ENCODE data around the gene APP.
"Not testable (repeated sequence)": the region's sequence is repeated elsewhere in the genome, so short reads cannot be mapped to it uniquely, and the experiment has no call there.

Gene APP

GRCh38 chr21:26097475-26097874 lies 73.1 kb downstream of the APP start:
- no peak for DNase-seq (ENCODE audit: low read depth)

DNA sequence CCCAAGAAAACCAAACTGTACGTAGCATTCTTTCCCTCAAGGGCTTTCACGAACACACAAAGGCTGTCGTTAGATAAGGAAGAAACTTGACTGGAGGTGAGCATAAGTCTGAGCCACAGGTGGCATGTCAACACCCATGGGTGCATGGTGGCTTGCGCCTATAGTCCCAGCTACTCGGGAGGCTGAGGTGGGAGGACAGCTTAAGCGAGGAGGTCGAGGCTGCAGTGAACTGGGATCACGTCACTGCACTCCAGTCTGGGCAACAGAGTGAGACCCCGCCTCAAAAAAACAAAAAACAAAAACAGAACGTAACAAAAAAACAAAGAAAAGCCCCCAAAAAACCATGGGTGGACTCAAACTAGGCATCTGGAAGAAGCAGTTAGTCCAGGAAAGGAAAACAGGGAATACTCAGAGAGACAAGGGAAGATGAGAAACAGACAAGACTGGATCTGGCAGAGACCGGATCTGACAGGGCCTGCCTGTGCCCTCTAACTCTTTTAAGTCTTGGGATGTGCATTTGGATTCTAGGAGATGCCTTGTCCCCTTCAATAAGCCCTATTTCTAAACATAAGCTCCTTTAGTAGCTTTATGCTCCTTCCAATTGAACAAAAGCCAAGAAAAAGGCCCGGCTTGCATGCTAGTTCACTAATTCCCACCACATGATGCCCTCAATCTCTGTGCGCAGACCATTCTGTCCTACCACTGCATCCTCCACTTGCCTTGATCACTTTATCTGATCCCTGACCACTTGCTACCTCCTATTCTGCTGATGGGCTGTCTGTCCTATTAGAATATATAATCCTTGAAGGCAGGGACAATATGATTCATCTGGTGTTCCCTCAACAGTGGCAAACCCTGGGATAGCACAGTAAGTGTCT lies 73.8 kb downstream of the APP start:
- DNase-seq (ENCODE audit: low read depth), result no peak

DNA sequence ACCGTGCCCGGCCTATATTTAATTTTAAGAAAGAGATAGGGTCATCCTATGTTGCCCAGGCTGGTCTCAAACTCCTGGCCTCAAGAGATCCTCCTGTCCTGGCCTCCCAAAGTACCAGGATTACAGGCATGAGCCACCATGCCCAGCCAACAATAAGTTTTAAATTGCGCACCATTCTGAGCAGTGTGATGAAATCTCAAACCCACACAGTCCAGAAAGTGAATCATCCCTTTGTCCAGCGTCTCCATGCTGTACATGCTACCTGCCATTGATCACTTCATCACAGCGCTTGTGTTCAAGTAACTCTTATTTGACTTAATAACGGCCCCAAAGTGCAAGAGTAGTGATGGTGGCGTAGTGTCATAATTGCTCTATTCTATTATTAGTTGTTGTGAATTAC lies 75.4 kb downstream of the APP start:
- DNase-seq (ENCODE audit: low read depth), result no peak

DNA sequence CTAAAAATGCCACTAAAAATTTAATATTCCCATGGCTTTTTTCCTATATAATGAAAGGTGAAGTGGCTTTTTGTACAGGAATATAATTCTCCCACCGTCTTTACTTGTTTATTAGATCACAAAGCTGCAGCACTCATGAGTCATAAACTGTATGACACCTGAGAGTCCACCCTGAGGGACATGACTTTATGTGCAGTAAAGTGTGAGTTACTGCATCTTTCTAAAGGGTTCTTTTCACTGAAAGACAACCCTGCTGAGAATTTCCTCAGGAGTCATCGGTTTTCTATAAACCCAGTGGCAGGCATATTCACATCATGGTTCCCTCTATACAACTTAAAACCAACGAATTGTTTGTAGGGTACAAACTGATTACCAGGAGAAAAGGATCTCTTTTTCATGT lies 77.4 kb downstream of the APP start:
- DNase-seq (ENCODE audit: low read depth), result no peak

DNA sequence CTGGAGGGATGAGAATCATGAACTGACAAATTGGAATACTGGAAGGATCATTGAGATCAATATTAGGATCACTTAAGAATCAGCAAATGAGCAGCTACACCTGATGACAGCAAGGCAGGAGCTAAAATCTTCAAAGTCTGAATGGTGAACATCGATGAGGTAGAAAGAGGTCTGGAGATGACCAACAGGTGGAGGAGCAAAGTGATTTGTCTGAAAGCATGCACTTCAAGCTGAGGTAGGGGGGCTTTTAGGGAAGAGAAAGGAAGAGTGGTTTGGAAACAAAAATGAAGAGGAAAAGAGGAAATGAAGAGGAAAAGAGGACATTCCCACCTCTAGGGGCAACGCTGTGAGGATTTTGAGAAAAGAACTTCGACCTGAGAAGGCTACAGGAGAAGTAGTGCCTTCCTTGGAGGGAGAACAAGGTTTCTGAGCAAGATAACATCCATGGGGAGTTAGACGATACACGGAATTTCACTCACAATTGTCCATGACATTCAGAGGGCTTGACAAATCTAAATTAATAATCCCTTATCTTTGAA lies 79.0 kb downstream of the APP start:
- no peak for DNase-seq (ENCODE audit: low read depth)

DNA sequence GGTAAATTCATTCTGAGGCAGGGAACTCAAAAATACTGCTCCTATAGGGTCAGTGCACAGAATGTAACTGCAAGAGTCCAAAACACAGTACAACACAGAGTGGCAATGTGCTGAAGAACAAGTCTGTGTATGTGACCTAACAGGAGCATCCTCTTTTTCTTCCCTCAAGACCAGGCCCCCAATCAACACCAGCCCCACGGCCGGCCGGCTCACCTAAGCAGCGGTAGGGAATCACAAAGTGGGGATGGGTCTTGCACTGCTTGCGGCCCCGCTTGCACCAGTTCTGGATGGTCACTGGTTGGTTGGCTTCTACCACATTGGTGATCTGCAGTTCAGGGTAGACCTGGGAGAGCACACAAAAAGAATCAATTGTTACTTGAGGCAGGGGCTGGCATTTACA lies 80.8 kb downstream of the APP start:
- no peak for DNase-seq (ENCODE audit: low read depth)

- DNase-seq (ENCODE audit: low read depth), result no peak
Measured at GRCh38 chr21:26087223-26087918, 83.2 kb downstream of the APP start.

GRCh38 chr21:26085882-26086281 lies 84.7 kb downstream of the APP start:
- no peak for DNase-seq (ENCODE audit: low read depth)

- DNase-seq (ENCODE audit: low read depth), result no peak
Measured at GRCh38 chr21:26085127-26085526, 85.4 kb downstream of the APP start.

GRCh38 chr21:26082549-26082948 lies 88.0 kb downstream of the APP start:
- DNase-seq (ENCODE audit: low read depth), result no peak

DNA sequence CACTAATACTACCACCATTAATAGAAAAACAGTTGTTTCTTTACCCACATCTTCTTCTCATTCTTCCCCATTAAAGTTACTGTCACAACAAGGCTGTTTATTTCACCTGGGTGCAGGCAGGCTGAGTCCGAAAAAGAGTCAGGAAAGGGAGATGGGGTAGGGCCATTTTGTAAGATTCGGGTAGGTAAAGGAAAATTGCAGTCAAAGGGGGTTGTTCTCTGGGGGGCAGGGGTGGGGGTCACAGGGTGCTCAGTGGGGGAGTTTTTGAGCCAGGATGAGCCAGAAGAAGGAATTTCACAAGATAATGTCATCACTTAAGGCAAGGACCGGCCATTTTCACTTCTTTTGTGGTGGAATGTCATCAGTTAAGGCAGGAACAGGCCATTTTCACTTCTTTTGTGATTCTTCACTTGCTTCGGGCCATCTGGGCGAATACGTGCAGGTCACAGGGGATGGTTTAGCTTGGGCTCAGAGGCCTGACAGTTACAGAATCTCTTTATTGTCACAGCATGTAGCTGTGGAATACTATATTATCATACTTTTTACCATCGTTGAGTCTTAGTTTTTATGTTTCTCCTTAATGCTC lies 89.3 kb downstream of the APP start:
- DNase-seq (ENCODE audit: low read depth), result not testable (repeated sequence)

DNA sequence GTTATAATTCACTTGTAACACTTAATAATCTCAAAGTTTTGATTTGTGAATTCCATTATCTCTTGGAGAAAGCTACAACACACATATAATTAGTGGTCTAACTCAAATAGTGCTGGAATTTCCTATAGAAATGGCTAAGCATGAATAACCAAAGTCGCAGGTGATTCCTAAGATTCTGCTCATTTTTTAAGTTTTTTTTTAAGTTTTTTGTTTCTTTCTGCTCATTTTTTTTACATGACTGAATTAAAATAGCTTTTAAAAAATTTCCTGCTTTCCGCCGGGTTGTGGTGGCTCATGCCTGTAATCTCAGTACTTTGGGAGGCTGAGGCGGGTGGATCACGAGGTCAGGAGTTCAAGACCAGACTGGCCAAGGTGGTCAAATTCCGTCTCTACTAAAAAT lies 90.4 kb downstream of the APP start:
- DNase-seq (ENCODE audit: low read depth), result no peak

- no peak for DNase-seq (ENCODE audit: low read depth)
Measured at GRCh38 chr21:26079366-26079765, 91.2 kb downstream of the APP start.

DNA sequence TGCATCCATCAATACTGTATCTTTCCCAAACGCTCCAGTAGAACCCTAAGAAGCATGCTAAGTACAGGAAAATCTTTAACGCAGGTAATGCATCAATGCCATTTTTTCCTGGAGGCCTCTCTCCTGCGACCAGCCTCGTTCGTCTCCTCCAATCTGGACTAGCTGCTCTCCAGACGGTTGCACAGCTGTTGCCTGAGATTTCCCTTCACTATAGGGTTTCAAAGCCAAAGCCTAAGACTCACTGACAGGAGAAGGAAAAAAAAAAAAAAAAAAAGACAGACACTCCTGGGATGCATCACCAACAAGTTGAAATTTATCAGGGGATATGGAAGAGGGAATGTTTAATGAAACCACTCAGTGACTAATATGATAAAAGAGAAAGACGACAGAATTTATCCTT lies 93.0 kb downstream of the APP start:
- no peak for DNase-seq (ENCODE audit: low read depth)

GRCh38 chr21:26072666-26073615 lies 97.6 kb downstream of the APP start:
- DNase-seq (ENCODE audit: low read depth), result no peak

DNA sequence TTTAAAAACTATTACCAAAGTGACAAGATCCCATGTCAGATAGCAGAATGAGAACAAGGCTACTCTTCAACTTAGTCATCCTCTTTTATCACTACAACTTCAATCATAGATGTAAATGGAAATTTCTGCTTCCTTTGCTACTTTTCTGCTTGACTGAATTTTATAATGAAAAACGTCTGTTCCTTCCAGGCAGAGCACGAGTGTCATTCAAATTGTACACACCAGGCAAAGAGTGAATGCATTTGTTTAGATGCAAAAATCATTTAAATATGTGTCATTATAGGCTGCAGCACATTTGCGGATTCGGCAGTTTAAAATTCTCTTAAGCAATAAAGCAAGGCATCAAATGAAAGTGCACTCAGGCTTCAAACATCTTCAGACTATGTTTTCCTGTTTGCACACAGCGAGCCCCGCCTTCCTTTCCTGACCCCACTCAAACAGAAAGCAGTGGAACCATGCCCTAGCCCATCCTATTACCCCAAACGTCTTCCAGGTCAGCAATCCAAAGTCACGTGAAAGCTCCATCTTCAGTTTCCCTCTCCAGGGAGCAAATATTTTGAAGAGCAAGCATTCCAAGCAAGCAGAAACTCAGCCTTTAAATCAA lies 99.6 kb downstream of the APP start:
- DNase-seq (ENCODE audit: low read depth), result no peak

DNA sequence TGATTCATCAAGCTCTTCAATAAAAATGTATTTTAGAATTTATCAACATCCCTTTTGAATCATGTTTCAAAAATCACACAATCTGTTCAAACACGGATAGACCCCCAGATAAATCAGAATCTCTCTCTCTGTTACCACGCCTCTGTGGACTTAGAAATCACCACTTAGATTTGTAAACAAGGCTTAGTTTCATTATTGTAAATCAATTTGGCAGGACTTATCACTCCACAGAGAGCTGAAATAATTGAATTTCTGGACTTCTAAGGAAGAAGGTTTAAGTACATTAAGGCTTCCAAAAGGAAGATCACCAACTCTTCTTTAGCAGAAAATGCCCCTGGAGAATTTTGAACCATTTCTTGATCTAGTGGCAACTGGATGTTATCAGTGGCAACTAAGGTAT lies 100.4 kb downstream of the APP start:
- no peak for DNase-seq (ENCODE audit: low read depth)

- DNase-seq (ENCODE audit: low read depth), result no peak
Measured at GRCh38 chr21:26068776-26069175, 101.8 kb downstream of the APP start.

- DNase-seq (ENCODE audit: low read depth), result no peak
Measured at GRCh38 chr21:26067836-26068594, 102.6 kb downstream of the APP start.

DNA sequence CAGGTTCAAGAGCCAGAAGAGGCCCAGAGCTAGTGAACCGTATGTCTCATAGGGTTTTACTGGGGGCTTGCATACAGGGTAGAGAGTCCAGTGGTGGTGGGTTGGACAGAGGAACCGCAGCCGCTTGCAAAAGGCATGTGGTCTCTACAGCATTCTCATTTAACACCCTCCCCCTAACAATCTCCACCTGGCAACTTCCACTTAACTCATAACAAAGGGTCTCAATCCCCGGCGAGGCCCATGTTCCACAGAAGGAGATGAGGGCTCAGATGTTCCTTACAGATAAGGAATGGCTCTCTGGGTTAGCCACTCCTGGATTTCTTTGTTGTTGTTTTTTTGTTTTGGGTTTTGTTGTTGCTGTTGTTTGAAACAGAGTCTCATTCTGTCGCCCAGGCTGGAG lies 106.1 kb downstream of the APP start:
- DNase-seq (ENCODE audit: low read depth), result no peak

DNA sequence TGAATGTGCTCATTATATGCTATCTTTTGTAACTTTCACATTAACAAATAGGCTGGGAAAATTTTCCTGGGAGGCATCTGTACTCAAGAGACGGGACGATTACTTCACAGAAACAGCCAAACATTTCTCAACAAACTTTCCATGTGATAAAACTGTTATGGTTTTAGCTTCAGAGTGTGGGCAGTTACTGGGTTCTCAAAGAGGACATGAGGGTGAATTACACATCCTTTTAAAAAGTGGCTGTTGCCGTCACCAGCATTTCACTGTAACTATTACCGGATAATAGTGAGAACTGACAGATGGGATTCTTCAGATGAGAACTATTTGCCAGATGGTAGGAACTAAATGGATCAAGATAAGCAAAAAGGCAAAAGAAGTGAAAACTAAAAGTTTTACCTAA lies 109.1 kb downstream of the APP start:
- no peak for DNase-seq (ENCODE audit: low read depth)
